ENCODE data around the gene ASH1L. TPM values are rescaled to one million over a fixed set of nuclear protein-coding genes. Genes with fewer than 3 reads are reported as not detected.

Gene ASH1L
- total and polyA plus RNA-seq, 2 donors (not counting 3 experiments of a cell fraction or from before 2014, with no cell fraction given) = 11.6 to 29.2 TPM

DNA sequence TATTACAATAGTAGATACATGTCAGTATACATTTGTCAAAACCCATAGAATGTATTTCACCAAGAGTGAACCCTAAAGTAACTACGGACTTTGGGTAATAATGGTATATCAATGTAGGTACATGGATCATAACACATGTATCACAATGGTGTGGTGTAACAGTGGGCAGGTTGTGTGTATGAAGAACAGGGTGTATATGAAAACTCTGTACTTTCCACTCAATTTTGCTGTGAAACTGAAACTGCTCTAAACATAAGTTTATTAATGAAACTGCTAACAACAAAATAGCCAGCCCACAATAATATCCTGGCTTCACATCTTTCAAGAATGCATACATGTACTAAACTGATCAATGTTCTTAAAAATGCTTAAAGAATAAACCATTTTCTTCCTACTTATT is 151.7 kb downstream of the ASH1L start:
- no peaks in the 10 kb centered on the region for H3K79me2 ChIP-seq (ENCODE audit: control insufficient read depth, insufficient read depth, low read length)
- DNase-seq (ENCODE audit: low read depth, low spot score) (no peak), FAIRE-seq (no peak)
- no peaks in the 10 kb centered on the region for H3K9me1 ChIP-seq (replicated peaks; ENCODE audit: control insufficient read depth, extremely low read depth, insufficient read depth, low read length)
- dilution Hi-C loops (cut with MboI; ENCODE audit: extremely low pct_ligation_motif_present, low sequenced_read_pairs) = no loop called here
- ChIA-PET CTCF (no interaction called here), POLR2A (no interaction called here)
- no peaks in the 10 kb centered on the region for H4K20me1 ChIP-seq (replicated peaks; ENCODE audit: control insufficient read depth, extremely low read depth, insufficient read depth, low read length)
- no peaks in the 10 kb centered on the region for H3K4me1 ChIP-seq (ENCODE audit: control insufficient read depth, extremely low read depth, insufficient read depth, low read length)
- BruUV-seq (replicated peaks) = no TSS peak
- no peaks in the 10 kb centered on the region for H3K27me3 ChIP-seq (ENCODE audit: control insufficient read depth in 2 of 2, insufficient read depth in 2 of 2, low read length in 2 of 2)
- H3K4me2 ChIP-seq (ENCODE audit: insufficient read depth, low read length) = no peak overlapping the region
- no peaks in the 10 kb centered on the region for H3K9me3 ChIP-seq (replicated peaks; ENCODE audit: control insufficient read depth, insufficient read depth, low read length)
- peaks cover 0 to 2% of the 10 kb centered on the region in 2 experiments for H3K36me3 ChIP-seq (ENCODE audit: control insufficient read depth in 2 of 2, extremely low read depth in 1 of 2, insufficient read depth in 2 of 2, low read length in 2 of 2)
- TF ChIP-seq GATA2 (IDR thresholded peaks at IDR 0.05; ENCODE audit: insufficient read depth, insufficient read length, low read depth, low read length) (no peak), FOS (IDR thresholded peaks at IDR 0.05; ENCODE audit: borderline replicate concordance, insufficient read depth, low read length) (no peak), EZH2 (IDR thresholded peaks at IDR 0.05; ENCODE audit: borderline replicate concordance, low read depth, low read length, severe bottlenecking) (no peak), MYC (IDR thresholded peaks at IDR 0.05; ENCODE audit: low read depth, low read length) (no peak), JUN (IDR thresholded peaks at IDR 0.05; ENCODE audit: borderline replicate concordance, insufficient read depth, insufficient read length, low read depth) (no peak), POLR2AphosphoS5 (IDR thresholded peaks at IDR 0.05; ENCODE audit: insufficient read depth, low read depth, low read length) (no peak), POLR2A (IDR thresholded peaks at IDR 0.05; ENCODE audit: low read depth, low read length) (no peak)
- TF ChIP-seq, protein P1, sequence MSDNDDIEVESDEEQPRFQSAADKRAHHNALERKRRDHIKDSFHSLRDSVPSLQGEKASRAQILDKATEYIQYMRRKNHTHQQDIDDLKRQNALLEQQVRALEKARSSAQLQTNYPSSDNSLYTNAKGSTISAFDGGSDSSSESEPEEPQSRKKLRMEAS (IDR thresholded peaks at IDR 0.05; ENCODE audit: insufficient read depth, insufficient read length) = no peak
- TF ChIP-seq, protein P2, sequence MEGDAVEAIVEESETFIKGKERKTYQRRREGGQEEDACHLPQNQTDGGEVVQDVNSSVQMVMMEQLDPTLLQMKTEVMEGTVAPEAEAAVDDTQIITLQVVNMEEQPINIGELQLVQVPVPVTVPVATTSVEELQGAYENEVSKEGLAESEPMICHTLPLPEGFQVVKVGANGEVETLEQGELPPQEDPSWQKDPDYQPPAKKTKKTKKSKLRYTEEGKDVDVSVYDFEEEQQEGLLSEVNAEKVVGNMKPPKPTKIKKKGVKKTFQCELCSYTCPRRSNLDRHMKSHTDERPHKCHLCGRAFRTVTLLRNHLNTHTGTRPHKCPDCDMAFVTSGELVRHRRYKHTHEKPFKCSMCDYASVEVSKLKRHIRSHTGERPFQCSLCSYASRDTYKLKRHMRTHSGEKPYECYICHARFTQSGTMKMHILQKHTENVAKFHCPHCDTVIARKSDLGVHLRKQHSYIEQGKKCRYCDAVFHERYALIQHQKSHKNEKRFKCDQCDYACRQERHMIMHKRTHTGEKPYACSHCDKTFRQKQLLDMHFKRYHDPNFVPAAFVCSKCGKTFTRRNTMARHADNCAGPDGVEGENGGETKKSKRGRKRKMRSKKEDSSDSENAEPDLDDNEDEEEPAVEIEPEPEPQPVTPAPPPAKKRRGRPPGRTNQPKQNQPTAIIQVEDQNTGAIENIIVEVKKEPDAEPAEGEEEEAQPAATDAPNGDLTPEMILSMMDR (IDR thresholded peaks at IDR 0.05; ENCODE audit: extremely low read depth in 1 of 2, insufficient read depth in 1 of 2, low read depth in 1 of 2, low read length in 2 of 2) = no peak
- no peak overlapping the region for H3K27ac ChIP-seq (ENCODE audit: insufficient read depth, low read depth, low read length)
- H2AFZ ChIP-seq (ENCODE audit: low read depth, low read length) = no peak overlapping the region
- intact Hi-C loops (cut with micrococcal nuclease) = no loop called here
- H3K4me3 ChIP-seq (replicated peaks in 1 of 3; ENCODE audit: insufficient read depth in 1 of 3, low read depth in 1 of 3, low read length in 3 of 3) = no peak overlapping the region
- H3K9ac ChIP-seq (replicated peaks; ENCODE audit: extremely low read depth, insufficient read depth, low read length) = no peak overlapping the region

Measured in endothelial cell of umbilical vein (primary cell).